Measurements from ENCODE around the gene RFLNA.

DNA sequence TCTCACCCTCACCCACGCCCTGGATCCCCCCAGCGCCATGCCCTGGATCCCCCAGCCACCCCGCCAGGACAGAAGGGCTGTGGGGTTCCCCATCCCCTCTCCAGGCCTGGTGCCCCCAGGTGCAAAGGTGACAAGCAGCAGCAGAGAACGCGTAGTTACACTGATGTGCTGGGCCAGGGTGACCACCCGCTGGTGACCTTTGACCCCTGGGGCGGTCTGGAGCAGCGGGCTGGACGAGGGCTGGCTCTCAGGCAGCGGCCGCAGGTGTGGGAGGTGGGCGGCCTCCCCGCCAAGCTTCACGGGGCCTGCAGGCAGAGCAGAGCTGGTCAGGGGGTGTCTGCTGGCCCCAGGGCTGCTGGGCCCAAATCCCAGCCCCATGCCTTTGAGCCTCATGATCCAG, 40.1 kb downstream of the RFLNA start:
- TF ChIP-seq POLR2A (IDR thresholded peaks at IDR 0.05; ENCODE audit: low read depth, low read length) (no peak), CTCF (conservative IDR thresholded peaks at IDR 0.05; ENCODE audit: low read depth, low read length) (no peak), MAFK (IDR thresholded peaks at IDR 0.05; ENCODE audit: low read depth, low read length) (no peak), ELK1 (IDR thresholded peaks at IDR 0.05; ENCODE audit: borderline replicate concordance, low read depth, low read length) (no peak)

Measured in IMR-90 (cell line).